ENCODE data around the gene IGSF21.
A peak's percentile ranks its signal among the peaks of the same experiment; 100 is the strongest.
"Not testable (repeated sequence)": the region's sequence is repeated elsewhere in the genome, so short reads cannot be mapped to it uniquely, and the experiment has no call there.

IGSF21 gene

DNA sequence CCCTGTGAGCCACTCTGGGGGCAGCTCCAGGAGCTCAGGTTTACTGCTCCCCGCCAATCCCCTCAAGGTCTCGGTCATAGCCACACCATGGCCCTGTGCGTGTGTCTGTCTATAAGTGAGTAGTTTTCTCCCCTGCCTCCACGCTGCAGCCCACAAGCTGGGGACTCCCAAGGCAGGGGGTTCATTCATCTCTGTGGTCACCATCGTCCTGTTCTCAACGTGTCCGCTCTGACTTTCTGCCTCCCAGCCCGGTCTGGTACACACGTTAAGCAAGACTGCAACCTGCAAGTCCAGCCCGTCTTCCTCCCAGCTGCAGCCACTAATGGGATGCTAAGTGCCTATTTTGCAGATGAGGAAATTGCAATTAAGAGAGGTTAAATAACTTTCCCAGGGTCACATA, 49.8 kb downstream of the IGSF21 start:
- no peak overlapping the region for H3K4me3 ChIP-seq (ENCODE audit: low read depth, low read length)
- H2AFZ ChIP-seq = no peak overlapping the region
- H3K9ac ChIP-seq = no peak overlapping the region
- H3K27ac ChIP-seq = no peak overlapping the region
- H3K79me2 ChIP-seq = no peaks in the 10 kb centered on the region
- H3K36me3 ChIP-seq (ENCODE audit: control insufficient read depth, insufficient read depth, low read length) = no peaks in the 10 kb centered on the region
- TF ChIP-seq, protein P1, sequence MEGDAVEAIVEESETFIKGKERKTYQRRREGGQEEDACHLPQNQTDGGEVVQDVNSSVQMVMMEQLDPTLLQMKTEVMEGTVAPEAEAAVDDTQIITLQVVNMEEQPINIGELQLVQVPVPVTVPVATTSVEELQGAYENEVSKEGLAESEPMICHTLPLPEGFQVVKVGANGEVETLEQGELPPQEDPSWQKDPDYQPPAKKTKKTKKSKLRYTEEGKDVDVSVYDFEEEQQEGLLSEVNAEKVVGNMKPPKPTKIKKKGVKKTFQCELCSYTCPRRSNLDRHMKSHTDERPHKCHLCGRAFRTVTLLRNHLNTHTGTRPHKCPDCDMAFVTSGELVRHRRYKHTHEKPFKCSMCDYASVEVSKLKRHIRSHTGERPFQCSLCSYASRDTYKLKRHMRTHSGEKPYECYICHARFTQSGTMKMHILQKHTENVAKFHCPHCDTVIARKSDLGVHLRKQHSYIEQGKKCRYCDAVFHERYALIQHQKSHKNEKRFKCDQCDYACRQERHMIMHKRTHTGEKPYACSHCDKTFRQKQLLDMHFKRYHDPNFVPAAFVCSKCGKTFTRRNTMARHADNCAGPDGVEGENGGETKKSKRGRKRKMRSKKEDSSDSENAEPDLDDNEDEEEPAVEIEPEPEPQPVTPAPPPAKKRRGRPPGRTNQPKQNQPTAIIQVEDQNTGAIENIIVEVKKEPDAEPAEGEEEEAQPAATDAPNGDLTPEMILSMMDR (IDR thresholded peaks at IDR 0.05) = no peak
- no peaks in the 10 kb centered on the region for H3K9me3 ChIP-seq (ENCODE audit: control insufficient read depth, low read length)
- peaks cover 3% of the 10 kb centered on the region for H3K4me1 ChIP-seq
- H3K4me2 ChIP-seq (ENCODE audit: low read length) = no peak overlapping the region
- H3K27me3 ChIP-seq (ENCODE audit: control insufficient read depth, insufficient read depth, low read length) = no peaks in the 10 kb centered on the region

DNA sequence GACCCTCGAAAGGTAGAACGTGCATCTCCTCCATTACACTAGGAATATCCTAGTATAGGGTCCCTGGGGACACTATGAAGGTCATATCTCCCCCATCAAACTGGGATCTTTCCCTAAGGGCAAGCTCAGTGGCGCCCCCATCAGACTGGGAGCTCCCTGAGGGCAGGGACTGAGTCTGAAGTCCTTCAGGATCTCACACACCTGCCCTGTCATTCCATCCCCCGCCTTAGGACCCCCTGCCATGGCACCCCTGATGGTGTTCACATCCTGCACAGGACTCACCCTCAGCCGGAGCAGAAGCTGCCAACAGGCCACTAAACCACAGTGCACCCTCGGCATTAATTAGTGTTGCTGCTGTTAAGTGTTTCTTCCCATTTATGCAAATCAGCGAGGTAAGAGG, 50.4 kb downstream of the IGSF21 start:
- TF ChIP-seq, protein P1 (IDR thresholded peaks at IDR 0.05) = no peak
- Histone ChIP-seq H3K9me3 (ENCODE audit: control insufficient read depth, low read length) (no peaks in the 10 kb centered on the region), H2AFZ (no peak overlapping the region), H3K4me1 (peaks cover 3% of the 10 kb centered on the region), H3K4me3 (ENCODE audit: low read depth, low read length) (no peak overlapping the region), H3K9ac (no peak overlapping the region), H3K36me3 (ENCODE audit: control insufficient read depth, insufficient read depth, low read length) (no peaks in the 10 kb centered on the region), H3K4me2 (ENCODE audit: low read length) (no peak overlapping the region), H3K27ac (no peak overlapping the region), H3K79me2 (no peaks in the 10 kb centered on the region), H3K27me3 (ENCODE audit: control insufficient read depth, insufficient read depth, low read length) (no peaks in the 10 kb centered on the region)

DNA sequence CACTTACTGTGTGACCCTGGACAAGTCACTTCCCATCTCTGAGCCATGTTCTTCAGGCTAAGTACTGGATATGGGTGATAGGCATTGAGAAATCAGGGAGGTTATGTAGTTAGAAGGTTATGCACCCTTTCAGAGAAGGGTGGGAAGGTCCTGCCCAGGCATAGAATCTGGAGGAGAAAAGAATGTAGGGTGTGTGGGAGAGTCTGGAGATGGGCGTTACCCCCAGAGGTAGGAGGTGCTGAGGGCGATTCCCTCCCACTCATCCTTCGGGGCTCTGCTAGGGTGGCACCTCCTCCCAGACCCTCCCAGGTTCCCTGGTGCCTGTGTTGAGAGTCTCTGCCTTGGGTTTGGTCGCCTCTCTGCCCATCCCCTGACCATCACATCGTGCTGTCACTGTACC, 51.1 kb downstream of the IGSF21 start:
- H3K4me1 ChIP-seq = peaks cover 3% of the 10 kb centered on the region
- no peak overlapping the region for H3K4me3 ChIP-seq (ENCODE audit: low read depth, low read length)
- H3K4me2 ChIP-seq (ENCODE audit: low read length) = no peak overlapping the region
- H3K79me2 ChIP-seq = no peaks in the 10 kb centered on the region
- TF ChIP-seq, protein P1 (IDR thresholded peaks at IDR 0.05) = no peak
- no peak overlapping the region for H2AFZ ChIP-seq
- H3K27ac ChIP-seq = no peak overlapping the region
- H3K9ac ChIP-seq = no peak overlapping the region
- no peaks in the 10 kb centered on the region for H3K36me3 ChIP-seq (ENCODE audit: control insufficient read depth, insufficient read depth, low read length)
- H3K27me3 ChIP-seq (ENCODE audit: control insufficient read depth, insufficient read depth, low read length) = no peaks in the 10 kb centered on the region
- no peaks in the 10 kb centered on the region for H3K9me3 ChIP-seq (ENCODE audit: control insufficient read depth, low read length)

DNA sequence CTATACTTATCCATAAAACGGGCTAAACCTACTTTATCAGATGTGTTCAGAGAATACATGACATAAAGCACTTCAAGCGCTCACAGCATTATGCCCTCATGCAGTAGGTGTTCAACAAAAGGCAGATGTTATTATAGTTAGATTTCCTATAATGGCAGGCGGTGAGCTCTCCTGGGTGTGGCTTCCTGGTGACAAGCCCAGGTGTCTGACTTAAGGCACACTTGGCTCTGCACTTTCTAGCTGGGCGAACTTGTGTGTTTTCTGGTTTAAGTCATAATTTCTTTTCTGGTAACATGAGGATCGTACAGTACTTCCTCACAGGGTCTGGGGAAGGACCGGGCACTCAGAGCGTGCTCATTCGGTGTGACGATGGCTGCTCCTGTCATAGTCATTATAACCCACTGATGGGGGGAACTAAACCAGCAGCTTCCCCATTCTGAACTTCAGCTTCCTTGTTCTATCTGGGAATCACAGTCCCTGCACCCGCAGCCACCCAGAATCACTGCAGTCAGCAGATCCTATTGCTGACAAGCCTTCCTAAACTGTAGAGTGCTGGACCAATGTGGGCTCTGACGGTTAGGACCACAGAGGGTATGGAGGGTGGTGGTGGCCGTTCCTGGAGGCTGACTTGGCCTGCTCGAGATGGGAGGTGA, 52.8 kb downstream of the IGSF21 start:
- Histone ChIP-seq H2AFZ (no peak overlapping the region), H3K4me2 (ENCODE audit: low read length) (peak overlapping the region; percentile 25), H3K4me3 (ENCODE audit: low read depth, low read length) (no peak overlapping the region), H3K36me3 (ENCODE audit: control insufficient read depth, insufficient read depth, low read length) (no peaks in the 10 kb centered on the region), H3K79me2 (no peaks in the 10 kb centered on the region), H3K9ac (no peak overlapping the region), H3K4me1 (peaks cover 3% of the 10 kb centered on the region), H3K27ac (peak overlapping the region; percentile 6), H3K9me3 (ENCODE audit: control insufficient read depth, low read length) (no peaks in the 10 kb centered on the region), H3K27me3 (ENCODE audit: control insufficient read depth, insufficient read depth, low read length) (no peaks in the 10 kb centered on the region)
- TF ChIP-seq, protein P1 (IDR thresholded peaks at IDR 0.05) = no peak

DNA sequence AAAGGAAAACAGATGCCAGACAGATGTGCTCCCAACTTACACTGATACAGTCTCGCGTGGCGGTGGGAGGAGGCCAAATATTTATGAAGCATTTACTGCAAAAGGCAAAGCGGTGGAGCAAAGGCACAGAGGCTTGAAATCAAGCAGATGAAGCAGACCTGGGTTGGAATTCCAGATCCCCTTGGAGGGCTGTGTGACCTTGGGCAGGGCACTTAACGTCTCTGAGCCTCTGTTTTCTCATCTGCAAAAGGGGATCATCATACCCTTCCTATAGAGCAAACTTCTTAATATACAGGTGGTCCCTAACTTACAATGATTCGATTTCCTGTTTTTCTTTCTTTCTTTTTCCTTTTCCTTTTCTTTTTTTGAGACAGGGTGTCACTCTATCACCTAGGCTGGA, 54.1 kb downstream of the IGSF21 start:
- peaks cover 3% of the 10 kb centered on the region for H3K4me1 ChIP-seq
- H3K79me2 ChIP-seq = no peaks in the 10 kb centered on the region
- H3K27ac ChIP-seq = no peak overlapping the region
- no peak overlapping the region for H3K4me3 ChIP-seq (ENCODE audit: low read depth, low read length)
- H3K27me3 ChIP-seq (ENCODE audit: control insufficient read depth, insufficient read depth, low read length) = no peaks in the 10 kb centered on the region
- no peaks in the 10 kb centered on the region for H3K9me3 ChIP-seq (ENCODE audit: control insufficient read depth, low read length)
- H2AFZ ChIP-seq = no peak overlapping the region
- TF ChIP-seq, protein P1 (IDR thresholded peaks at IDR 0.05) = no peak
- no peaks in the 10 kb centered on the region for H3K36me3 ChIP-seq (ENCODE audit: control insufficient read depth, insufficient read depth, low read length)
- no peak overlapping the region for H3K4me2 ChIP-seq (ENCODE audit: low read length)
- H3K9ac ChIP-seq = no peak overlapping the region

DNA sequence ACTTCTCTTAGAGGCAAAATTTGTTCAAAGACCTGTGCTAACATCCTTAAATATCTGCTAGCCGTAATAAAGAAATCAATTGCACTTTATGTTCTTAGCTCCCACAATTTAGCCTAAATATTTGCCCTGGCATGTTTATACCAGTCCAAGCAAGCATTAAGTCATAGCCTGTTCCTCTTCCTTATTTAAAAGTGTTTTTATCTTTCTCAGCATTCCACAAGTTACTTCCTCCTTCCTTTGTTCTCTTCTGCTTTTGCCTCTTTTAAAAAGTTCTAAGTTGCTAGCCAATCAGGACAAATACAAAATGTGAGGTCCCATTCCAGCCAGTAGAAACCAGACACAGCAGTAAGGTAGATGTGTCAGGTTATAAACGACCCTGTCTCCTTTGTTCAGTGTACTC, 58.0 kb downstream of the IGSF21 start:
- not testable (repeated sequence) for H3K4me2 ChIP-seq (ENCODE audit: low read length); H3K27me3 ChIP-seq (ENCODE audit: control insufficient read depth, insufficient read depth, low read length); H3K4me3 ChIP-seq (ENCODE audit: low read depth, low read length); H3K36me3 ChIP-seq (ENCODE audit: control insufficient read depth, insufficient read depth, low read length); H3K4me1 ChIP-seq; H3K9ac ChIP-seq; H2AFZ ChIP-seq; H3K79me2 ChIP-seq; H3K27ac ChIP-seq; H3K9me3 ChIP-seq (ENCODE audit: control insufficient read depth, low read length)
